HG03196 (cell line): ENCODE data around the gene MIA2.
"Not testable (repeated sequence)": the region's sequence is repeated elsewhere in the genome, so short reads cannot be mapped to it uniquely, and the experiment has no call there.

Source experiments
- ATAC-seq: cut with Tn5 transposase; IDR thresholded peaks from one replicate; pipeline ENCODE4 v1.9.1; 2021; ENCODE audit not compliant: unreplicated experiment

MIA2 gene

GRCh38 chr14:39324097-39324496 is 90.4 kb downstream of the MIA2 start:
- no peak for ATAC-seq

DNA sequence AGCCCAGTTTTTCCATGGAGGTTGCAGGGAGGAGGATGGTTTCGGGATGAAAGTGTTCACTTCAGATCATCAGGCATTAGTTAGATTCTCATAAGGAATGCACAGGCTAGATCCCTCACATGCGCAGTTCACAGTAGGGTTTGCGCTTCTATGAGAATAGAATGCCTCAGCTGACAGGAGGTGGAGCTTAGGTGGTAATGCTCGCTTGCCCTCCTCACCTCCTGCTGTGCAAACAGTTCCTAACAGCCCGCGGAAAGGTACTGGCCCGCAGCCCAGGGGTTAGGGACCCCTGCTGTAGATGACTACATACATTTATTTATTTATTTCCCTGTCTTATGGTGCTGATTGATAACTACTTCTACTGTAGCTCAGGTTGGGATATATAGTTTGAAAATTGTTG is 105.3 kb downstream of the MIA2 start:
- ATAC-seq, result no peak

DNA sequence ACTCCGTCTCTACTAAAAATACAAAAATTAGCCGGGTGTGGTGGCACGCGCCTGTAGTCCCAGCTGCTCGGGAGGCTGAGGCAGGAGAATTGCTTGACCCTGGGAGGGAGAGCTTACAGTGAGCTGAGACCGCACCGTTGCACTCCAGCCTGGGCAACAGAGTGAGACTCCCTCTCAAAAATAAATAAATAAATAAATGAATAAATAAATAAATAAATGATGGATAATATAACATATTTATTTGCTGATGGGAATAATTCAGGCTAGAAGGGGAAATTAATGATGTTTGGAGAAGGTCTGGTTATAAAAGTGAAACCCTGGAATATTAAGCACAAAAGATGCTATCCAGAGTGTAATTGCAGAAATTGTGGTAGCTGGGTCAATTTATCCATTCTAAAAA is 107.4 kb downstream of the MIA2 start:
- not testable (repeated sequence) for ATAC-seq

DNA sequence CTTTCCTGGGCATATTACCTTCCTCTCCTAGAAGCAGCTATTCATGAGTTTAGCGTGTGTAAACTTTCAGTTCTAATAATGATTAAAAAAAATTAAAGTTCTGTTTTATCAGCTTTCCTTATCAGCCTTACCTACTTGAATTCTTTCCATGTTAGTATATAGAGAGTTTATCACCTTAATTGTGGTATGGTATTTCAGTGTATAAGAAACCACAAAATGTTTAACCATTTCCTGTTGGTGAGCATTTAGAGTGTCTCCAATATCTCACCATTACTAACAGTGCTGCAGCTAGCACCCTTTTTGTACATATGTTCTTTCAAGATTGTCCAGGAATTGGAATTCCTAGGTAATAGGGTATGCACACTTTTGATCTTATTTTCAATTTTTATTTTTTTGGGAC is 109.1 kb downstream of the MIA2 start:
- no peak for ATAC-seq

GRCh38 chr14:39343614-39344013 is 109.9 kb downstream of the MIA2 start:
- no peak for ATAC-seq

- ATAC-seq, result no peak
Measured at GRCh38 chr14:39350866-39351265, 117.2 kb downstream of the MIA2 start.

DNA sequence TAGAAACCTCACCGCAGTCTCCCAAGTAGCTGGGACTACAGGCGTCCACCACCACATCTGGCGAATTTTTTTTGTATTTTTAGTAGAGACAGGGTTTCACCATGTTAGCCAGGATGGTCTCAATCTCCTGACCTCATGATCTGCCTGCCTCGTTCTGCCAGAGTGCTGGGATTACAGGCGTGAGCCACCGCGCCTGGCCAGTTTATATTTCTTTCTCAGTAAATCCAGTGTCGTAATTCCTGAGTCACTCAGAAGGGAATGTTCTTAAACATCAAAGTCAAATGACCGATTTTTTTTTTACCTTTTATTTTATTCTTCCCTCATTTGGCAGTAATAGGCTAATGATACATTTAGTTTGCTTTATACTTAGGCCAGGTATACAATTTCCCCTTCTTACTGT is 118.0 kb downstream of the MIA2 start:
- no peak for ATAC-seq

- ATAC-seq, result not testable (repeated sequence)
Measured at GRCh38 chr14:39359069-39359468, 125.4 kb downstream of the MIA2 start.

DNA sequence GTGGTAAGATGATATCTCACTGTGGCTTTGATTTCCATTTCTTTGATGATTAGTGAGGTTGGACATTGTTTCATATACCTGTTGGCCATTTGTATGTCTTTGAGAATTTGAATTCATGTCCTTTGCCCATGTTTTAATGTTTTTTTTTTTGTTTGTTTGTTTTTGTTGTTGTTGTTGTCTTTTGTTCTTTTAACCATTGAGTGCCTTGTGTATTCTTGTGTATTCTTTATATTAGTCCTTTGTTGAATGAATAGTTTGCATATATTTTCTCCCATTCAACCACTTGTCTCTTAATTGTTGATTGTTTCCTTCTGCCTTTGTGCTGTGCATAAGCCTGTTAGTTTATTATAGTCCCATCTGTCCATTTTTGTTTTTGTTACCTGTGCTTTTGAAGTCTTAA is 126.6 kb downstream of the MIA2 start:
- ATAC-seq, result no peak

- not testable (repeated sequence) for ATAC-seq
Measured at GRCh38 chr14:39361556-39361955, 127.8 kb downstream of the MIA2 start.

- no peak for ATAC-seq
Measured at GRCh38 chr14:39364509-39364908, 130.8 kb downstream of the MIA2 start.

DNA sequence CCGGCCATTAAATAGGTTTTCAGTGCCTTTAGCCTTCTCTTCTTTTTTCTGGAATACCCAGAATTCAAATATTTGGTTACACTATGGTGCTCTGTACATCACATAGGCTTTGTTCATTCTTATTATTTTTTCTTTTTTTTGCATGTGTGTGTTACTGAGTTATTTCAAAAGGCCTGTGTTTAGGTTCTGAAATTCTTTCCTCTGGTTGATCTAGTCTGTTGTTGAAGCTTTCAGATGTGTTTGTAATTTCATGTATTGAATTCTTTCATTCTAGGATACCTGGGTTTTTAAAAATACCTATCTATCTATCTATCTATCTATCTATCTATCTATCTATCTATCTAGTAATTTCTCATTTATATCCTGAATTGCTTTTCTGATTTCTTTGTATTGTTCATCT is 131.6 kb downstream of the MIA2 start:
- no peak for ATAC-seq

GRCh38 chr14:39366460-39367386 is 133.0 kb downstream of the MIA2 start:
- no peak for ATAC-seq

DNA sequence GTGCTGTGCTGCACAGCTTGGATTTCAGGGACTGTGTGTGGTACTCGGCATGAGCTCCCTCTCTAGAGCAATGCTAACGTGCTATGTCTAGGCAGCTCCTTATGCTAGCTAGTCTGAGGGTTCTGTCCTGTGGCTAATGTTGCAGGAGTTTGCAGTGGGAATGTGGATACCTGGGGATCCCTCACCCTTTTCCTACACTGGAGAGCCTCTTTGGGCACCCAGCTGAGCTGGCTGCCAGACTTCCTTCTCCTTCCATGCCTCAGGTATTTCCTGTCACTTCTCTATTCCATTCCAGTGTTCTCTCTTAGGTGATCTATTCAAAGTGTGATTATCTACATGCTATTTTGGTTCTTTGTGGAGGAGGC is 133.7 kb downstream of the MIA2 start:
- ATAC-seq, result no peak

GRCh38 chr14:39368261-39368959 is 134.7 kb downstream of the MIA2 start:
- no peak for ATAC-seq

- ATAC-seq, result no peak
Measured at GRCh38 chr14:39369029-39369428, 135.3 kb downstream of the MIA2 start.

DNA sequence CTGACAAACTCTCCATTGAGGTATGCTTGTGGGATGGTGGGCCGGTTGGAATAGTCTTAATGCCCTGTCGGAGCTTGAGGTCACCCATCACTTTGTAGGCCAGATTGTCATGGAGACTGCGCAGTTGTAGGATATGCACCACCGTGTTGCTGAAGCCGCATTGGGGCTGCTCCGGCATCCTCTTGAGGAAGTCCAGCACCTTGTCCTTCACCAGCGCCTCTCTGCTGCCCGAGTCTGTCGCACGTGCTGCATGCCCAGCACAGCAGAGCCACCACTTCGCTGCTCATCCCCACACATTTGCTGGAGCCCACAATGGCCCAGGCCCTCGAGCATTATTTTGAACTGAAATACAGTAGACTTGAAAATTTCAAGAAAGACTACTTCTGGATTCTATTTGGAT is 136.7 kb downstream of the MIA2 start:
- ATAC-seq, result no peak

GRCh38 chr14:39372656-39373055 is 138.9 kb downstream of the MIA2 start:
- ATAC-seq, result no peak

GRCh38 chr14:39374851-39375250 is 141.1 kb downstream of the MIA2 start:
- no peak for ATAC-seq

- no peak for ATAC-seq
Measured at GRCh38 chr14:39376667-39377403, 143.1 kb downstream of the MIA2 start.

- ATAC-seq, result no peak
Measured at GRCh38 chr14:39381366-39381765, 147.7 kb downstream of the MIA2 start.

GRCh38 chr14:39382463-39382862 is 148.7 kb downstream of the MIA2 start:
- ATAC-seq, result no peak
